GM12892 (cell line): ENCODE data around the gene ALPK1.

Source experiments
- POLR2A ChIP-seq: IDR thresholded peaks from 2 replicates; pipeline ENCODE4 v1.6.1; 2011; ENCODE audit warnings: low read depth, low read length, control low read depth
- POLR2AphosphoS5 ChIP-seq: IDR thresholded peaks from 2 replicates; pipeline ENCODE4 v1.6.1; 2011; ENCODE audit warnings: low read depth, low read length, control low read depth

DNA sequence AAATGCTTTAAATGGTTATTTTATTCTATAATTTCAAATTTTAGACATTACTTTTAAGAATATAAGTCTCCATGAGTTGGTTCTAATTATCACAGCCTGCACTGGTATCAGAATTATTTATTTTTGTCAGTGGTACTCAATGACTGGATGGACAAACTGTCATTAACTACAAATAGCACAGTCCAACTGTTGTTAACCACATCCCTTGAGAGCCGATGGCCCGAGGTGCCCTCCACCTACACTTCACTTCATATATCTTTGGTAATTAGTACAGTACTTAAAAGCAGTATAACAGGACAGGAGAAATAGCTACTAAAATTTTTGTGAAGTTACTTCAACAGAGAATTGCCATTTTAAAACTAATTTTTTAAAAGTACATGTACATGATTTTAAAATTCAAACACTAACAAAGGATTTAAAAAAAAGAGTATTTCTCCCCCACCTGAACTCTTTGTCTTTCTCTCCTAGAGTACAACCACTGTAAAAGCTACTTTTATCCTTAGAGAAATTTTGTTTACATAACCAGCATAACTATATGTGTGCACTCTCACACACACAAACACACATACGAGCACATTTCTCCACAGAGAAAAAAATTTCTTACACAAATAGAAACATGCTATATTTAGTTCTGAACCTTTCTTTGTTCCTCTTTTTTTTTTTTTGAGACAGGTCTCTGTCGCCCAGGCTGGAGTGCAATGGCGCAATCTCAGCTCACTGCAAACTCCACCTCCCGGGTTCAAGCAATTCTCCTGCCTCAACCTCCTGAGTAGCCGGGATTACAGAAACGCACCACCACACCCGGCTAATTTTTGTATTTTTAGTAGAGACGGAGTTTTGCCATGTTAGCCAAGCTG is 17.9 kb upstream of the ALPK1 start:
- TF ChIP-seq POLR2A = no peak
- TF ChIP-seq POLR2AphosphoS5 = no peak; the same call in 1 of the 2 replicates
